ENCODE results near the gene CEP55.

CEP55 gene

DNA sequence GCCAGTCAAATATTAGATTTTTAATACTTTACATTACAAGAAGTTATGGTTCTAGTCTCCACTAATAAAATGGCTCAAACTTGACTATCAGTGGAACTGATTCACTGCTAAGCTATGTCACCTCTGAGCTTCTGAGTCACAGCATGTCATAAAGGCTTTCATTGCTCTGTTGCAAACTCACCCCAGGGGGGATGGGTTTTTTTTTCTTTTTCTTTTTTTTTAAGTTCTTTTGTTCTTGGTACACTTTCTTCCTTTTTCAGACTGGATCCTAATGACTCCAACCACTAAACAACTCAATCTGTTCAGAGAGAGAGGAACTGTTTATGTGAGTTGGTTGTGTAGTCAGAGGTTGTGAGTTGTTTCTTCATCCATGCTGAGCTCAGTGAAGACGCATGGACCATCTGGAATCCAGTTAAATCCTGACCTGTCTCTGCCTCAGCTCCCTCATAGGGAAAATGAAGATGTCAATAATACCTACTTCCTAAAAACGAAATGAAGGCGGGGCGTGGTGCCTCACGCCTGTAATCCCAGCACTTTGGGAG, 25.2 kb upstream of the CEP55 start:
- no peak for DNase-seq

DNA sequence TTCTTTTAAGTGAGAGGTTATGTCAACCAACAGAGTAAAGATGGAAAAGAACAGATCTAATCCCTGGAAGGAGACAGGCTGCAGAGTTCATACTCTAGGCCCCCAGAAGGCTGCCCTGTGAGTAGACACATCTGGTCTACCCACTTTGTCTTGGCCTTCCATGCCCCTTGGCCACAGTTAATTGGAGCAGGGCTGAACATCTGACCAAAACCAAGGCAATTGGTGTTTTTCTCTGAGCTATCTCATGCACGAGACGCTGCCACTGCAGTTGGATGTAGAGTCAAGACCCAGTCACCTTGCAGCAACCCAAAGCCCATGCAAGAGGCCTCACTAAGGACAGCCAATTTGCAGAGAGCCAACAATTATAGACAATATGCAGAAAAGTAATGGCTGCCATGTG, 23.3 kb upstream of the CEP55 start:
- no peak for DNase-seq

DNA sequence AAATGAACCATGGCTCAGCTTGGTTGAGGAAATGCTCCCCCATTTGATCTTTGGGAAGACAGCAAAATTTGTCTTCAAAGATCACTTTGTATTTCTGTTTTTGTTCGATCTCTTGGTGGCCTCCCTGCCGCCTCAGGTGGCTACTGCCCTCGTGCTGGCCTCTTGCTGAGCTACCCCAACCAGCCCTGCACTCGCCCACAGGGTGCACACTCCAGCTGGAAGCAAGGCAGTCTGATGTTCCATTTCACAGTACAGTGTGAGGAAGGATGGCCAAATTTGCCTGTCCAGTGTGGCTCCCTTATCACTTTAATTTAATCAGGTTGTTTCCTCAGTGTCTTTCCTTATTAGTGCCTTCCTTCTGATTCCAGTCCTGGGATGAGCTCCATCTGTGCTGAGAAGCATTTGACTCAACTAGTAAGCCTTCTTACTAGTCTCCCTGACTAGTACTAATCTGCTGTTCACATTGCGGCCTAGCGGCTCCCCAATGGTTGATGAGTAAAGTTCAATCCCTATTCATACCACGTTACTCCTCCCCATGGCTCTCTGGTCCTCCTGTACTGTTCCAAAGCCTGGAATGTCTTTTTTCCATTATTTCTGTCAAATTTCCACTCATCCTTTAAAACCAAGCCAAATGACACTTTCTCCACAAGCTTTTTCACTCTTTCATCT, 22.5 kb upstream of the CEP55 start:
- DNase-seq: no peak

DNA sequence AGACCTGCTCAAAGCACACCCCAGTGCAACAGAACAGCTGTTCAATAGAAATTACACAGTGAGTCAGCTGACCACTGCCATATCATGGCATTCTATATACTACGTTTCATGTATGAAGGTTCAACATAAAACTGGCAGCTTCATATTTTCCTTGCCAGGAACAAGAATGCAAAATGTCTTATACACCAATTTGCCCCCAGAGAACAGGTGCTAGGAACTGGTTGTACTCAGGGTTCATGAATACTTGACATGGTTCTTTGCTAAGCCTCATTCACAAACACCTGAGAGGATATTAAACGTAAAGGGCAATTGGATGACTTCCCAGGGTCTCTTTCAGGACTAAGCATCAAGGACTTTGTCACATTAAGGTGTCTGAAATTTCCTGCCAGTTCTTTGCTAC, 21.2 kb upstream of the CEP55 start:
- DNase-seq: no peak

DNA sequence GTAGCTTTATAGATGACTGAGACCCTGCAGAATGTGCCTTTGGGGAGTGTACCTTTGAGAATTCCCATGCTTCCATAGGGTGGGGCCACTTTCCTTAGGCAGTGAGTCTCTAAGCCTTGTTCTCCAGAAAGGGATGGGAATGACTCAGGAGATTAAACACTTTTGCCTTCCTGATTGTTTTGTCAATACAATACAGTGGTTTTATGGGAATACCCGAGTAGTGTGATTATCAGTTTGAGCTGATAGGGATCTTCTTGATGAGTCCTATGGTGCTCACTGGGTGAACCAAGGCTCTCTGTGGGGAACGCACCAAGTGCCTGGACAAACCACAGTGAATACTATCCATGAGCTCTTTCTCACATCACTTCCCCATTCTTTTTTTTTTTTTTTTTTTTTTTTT, 20.5 kb upstream of the CEP55 start:
- DNase-seq: no peak

DNA sequence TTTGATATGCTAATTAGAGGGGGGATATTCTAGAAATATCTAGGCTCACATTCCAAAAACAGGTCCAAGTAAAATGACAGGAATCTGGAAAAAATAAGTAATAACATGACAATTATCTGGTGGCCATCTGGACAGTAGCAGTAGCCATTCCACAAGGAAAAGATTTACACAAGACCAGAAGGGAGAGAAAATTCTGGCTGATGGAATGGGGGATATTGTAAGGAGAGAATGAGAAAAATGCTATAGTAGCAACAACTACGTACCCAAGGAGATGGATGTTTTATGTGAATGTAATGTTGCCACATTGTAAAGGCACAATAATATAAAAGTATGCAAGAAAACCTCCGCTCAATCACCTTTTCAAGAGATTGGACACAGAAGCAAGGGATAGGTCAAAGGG, 19.7 kb upstream of the CEP55 start:
- DNase-seq: no peak

DNA sequence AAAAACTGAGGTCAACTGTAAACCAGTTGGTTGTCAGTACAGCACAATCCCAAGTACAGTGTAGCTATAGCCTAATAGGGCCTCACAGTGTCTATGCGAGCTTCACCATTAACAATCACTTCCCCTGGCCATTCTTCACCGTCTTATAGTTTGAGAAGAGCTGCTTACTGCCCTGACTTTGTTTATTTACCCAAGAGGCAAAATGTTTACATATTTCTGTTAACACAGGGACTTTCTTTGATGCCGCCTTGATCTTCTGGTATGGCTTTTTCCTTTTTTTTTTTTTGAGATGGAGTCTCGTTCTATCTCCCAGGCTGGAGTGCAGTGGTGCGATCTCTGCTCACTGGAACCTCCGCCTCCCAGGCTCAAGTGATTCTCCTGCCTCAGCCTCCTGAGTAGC, 17.5 kb upstream of the CEP55 start:
- no peak for DNase-seq

DNA sequence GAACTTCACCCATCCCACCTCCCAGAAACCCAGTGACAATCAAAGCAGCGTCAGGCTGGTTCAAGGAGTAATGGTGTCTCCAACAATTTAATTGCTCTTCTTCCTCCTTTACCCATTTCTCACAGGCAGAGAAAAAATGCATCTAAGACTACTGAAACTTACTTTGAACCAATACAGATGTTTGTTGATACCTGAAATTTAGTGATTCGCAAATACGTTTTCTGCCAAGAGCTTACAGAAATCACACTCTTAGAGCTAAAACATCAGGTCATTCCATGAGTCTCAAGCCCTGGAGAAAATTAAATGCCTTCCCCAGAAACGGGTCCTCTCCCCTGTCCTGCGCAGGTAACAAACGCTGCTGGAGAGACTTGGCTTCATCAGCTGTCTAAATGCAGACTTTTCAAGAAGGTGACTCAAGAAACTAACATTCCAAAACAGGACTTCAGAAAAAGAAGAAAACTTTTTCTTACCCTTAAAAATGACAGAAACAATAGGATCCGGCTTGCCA, 14.7 kb upstream of the CEP55 start:
- no peak for DNase-seq

DNA sequence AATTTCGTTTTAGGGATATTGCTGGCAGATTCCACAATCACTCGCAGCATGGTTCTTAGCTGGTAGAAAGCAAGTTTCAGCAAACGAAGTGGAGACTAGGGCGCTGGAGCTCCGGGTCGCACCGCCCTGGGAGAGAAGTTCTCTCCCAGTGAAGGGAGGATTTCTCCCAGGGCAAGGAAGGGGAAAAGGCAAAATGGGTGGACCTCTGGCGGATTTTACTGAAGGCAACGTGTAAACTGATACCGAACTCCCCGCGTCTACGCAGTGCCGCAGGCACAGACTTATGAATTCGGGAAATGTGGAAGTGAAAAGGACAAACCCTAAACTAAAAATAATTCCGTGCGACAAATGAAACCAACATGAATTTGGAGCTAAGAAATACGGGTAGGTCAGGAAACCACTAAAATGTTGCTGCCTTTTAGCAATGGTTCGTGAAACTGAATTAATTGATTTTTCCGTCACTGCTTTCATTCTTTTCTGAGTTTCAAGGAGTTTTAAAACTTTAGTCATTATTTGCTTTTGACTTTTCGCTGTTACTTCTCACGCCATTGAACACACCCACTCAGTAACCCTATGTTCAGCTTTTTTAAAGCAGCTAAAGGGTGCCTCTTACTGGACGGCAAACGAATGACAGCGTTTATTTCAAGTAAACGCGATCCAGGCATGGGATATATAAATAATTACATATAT, 14.1 kb upstream of the CEP55 start, which contains the start of gene MYOF:
Gene MYOF (minus strand): TSS at position 190 of the 690 bp plus-strand sequence. CDS start 140 bp downstream, at position 50.
- DNase-seq: peak; percentile 28

DNA sequence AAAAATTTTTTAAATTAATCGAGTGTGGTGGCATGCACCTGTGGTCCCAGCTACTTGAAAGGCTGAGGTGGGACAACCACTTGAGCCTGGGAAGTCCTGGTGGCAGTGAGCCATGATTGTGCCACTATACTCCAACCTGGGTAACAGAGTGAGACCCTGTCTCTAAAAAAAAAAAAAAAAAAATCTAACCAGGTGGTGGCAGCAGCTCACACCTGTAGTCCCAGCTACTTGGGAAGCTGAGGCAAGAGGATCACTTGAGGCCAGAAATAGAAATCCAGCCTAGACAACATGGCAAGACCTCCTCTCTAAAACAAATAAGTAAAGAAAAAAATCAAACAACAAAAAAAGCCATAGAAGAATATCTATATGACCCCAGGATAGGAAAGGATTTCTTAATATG, 10.7 kb upstream of the CEP55 start:
- DNase-seq: no peak

DNA sequence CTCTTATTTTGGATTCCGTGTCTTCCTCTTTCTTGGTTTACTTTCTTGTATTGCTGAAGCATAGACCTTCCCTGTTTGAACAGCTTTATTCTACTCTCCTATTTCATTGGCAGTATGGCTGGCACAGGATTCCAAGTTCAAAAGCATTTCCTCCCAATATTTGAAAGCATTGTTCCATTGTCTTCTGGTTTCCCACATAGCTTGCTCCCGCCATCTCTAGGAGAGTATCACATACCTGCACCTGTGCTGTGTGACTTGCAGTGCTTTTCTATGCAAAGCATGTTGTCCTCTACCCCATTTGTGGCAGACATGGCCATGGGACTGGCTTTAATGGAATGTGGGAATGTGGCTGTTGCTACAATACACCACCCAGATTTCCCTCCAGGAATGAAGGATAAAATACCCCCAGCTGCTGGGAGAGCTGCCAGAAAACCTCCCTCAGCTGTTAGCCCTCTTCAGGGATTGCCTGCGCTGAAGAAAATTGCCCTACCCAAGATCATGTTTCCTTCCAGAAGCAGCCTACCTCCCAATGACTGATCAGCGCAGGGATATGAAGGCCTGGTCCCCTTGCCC, 7.4 kb upstream of the CEP55 start:
- no peak for DNase-seq

DNA sequence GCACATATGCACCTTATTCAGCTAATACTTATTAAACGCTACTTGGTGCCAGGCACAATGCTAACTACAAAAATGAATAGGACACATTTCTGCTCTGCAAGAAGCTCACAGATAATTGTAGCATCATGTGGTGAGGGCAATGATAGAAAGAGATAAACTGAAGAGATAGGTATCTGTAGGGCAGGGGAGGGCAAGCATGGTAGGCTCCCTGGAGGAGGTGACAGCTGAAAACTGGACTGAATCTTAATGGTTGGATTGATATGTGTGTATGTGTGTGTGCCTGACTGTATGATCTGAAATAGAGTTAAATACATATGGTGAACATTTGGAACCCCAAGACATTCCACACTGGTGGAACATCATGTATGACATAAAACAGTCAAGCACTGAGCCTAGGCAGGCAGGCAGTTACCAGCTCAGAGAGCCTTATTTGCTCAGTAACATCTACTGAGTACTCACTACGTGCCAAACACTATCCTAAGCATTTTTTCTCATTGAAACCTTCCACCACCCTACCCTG, 4.8 kb upstream of the CEP55 start:
- no peak for DNase-seq

DNA sequence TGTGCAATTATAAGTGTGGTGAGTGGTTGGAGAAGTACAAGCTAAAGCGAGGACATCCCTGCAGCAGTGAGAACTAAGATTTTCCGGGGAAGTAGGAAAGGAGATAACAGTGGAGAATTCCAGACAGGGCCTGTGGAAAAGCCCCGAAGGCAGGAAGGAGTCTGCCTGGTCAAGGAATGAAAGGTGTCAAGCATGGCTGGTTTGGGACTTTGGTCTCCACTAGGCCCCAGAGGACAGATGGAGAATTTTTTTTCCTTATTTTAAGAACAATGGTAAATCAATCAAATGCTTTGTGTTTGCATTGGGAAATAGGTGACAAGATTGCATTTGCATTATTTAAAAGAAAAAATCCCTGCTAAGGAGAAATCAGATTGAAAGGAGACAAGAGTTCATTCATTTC, 3.2 kb upstream of the CEP55 start:
- DNase-seq: no peak

DNA sequence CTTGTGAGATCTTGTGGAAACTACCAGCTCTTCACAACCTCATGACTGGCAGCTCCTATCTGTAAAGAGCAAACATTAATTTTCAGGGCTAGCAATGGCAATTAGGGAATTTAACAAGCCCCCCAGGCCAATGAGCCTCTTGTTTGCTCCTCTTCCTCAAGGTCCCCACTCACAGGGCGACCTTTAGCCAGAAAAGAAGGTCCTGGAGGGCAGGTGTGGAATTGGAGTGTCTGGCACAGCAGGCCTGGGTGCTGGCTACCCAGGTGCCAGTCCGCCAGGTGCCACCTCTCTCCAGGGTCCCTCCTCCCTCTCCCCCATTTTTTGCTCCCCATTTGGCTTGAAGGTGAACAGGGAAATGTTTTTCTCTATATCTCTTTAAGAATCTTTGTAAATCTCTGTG, 1.9 kb upstream of the CEP55 start:
- DNase-seq: no peak

DNA sequence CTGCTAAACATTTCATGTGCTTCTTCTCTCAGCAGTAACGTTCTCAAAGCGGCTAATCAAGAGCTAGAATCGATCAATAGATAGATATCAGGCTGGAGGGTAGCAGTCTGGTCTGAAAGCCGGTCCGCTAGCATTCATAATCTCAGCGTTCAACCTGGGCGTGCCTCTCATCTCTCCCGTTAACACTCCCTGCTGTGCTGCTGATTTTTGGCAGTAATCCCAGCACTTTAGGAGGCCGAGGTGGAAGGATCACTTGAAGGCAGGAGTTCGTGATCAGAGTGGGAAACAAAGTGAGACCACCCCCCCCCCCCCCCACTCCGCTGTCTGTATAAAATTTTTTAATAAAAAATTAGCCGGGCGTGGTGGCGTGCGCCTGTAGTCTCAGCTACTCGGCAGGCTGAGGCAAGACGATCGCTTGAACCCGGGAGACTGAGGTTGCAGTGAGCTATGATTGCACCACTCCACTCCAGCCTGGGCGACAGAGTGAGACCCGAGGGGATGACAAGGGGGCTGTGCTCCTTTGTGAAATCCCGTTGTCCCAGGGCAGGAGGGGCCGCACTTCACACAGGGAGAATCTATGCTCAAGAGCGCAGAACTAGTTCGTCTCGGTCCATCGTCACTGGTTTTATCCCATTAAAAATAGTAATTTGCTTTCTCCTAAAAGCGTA, 624 bp upstream of the CEP55 start:
- peak; percentile 34 for DNase-seq

DNA sequence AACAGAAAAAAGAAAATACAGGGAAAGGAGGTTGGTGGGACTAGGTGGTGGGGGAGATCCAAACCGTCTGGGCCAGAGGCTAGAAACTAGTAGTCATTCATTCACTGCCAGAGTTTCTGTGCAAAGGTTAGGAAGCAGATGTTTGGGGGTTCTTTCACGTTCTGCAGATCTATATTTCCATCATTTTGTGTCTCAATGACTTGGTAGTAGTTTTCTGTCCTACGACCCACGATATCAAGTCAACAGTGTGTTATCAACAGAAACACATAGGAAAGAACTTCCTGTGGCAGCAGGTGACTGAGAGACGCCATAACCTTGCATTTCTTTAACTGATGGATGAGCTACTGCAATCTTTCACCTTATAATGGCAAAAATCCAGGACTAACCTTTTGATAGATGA, 1.8 kb downstream of the CEP55 start:
- DNase-seq: no peak

DNA sequence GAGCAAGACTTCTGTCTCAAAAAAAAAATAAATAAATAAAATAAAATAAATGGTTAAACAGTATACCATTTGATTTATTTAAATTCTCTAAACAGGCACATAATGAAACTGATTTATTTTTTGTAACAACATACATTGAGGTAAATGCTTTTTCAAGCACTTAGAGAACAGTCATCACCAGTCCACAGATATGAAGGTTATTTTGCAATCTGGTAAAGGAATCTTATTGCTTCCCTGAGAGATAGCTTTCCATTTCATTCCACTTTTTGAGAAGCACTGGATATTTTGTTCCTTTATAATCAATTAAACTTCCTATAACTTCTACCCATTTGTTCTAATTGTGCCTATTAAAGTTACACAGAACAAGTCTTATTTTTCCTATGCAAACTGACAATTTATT, 5.2 kb downstream of the CEP55 start:
- DNase-seq: no peak

DNA sequence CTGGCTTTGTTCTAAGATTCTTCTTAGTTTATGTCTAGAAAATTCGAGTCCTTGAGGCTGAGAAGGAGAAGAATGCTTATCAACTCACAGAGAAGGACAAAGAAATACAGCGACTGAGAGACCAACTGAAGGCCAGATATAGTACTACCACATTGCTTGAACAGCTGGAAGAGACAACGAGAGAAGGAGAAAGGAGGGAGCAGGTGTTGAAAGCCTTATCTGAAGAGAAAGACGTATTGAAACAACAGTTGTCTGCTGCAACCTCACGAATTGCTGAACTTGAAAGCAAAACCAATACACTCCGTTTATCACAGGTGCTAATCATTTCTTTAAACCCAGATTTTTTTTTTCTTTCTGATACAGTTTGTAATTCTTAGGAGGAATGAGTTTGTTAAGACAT, 6.7 kb downstream of the CEP55 start:
- DNase-seq: no peak

DNA sequence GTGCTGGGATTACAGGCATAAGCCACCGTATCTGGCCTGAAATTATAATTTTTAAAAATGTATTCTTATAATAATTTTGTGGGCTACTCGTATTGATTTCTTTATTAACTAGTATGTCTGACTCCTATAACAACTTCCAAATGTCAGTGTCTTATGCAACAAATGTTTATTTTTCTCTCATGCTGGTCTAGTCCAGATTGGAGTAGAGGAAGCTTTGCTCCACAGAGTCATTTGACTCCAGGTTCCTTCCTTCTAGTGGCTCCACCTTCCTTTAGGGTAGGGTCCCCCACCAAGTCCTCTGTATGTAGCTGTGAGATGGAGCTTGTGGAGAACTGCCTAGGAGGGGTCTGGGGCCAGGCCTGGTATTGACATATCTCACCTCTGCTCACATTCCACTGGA, 8.7 kb downstream of the CEP55 start:
- DNase-seq: no peak

DNA sequence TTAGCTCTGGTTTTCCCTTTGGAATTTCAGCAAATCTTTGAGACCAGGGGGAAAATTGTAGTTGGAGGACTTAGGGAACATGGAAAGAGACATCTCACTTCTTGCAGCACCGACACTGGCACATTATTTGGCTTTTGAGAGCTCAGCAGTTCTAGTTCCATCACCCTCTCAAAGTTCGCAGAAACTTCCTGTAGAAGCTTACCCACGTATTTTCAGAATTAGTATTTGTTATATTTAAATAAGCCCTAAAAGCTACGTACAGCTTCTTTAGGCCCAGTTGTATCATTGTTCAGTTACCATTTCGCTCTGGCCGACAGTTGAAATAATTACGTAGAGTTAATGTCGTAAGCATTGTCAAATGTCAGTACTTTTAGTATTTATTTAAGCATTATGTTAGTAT, 13.4 kb downstream of the CEP55 start:
- no peak for DNase-seq

DNA sequence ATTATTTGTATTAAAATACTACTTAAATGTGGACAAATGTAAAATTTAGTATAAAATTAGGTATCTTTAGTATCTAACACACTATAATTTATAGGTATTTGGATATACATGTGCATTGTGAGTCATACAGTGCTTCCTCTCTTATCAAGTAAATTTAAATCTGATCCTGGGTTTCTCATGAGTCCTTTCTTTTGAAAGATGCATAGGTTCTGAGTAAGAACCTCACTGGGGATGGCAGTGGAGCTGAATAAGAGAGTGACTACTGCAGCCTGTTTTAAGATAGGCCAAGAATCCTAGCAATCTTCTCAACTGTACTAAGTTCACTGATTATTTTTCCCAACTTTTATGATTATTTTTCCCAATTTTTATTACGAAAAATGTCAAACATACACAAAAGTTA, 16.2 kb downstream of the CEP55 start:
- no peak for DNase-seq

DNA sequence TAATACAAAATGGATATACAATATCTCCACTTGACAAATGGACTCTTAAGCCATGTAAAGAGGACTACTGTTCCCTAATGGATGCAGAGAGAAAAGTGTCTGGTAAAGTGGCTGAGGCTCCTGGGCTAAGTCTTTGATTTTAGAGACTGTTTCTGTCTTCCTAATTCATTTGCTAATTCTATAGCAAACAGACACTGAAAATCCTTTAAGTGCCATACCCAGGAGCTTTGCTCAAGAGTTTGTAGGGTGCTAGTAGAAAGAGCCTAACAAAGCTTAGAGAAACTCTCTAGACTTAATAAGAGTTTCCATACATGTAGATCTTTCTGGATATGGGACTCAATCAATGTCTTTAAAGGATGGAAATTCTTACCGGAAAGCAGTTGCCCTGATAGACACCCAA, 16.7 kb downstream of the CEP55 start:
- DNase-seq: no peak

DNA sequence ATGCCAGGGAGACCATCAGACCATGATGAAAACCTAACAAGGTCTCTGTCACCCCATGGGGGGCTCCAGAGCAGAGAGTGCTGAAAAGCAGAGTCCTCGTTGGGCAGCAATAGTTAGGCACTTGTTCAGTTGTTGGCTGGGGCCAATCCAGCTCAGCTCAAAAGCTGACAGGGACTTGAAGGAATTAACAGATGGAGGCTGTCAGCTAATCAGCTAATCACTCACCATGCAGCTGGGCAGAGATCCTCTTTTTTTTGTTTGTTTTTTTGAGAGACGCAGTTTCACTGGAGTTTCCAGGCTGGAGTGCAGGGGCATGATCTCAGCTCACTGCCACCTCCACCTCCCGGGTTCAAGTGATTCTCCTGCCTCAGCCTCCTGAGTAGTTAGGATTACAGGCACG, 18.1 kb downstream of the CEP55 start:
- no peak for DNase-seq

Measured in NCI-H1436 (cell line).